BLaER1 (cell line): ENCODE measurements around the gene TFAP2B.

Experiments used
- H3K27ac ChIP-seq: shearing (Covaris generic); formaldehyde crosslinking; 2 replicates; pipeline ENCODE4 v1.8.1; 2022
- H3K27me3 ChIP-seq: shearing (Covaris generic); formaldehyde crosslinking; 2 replicates; pipeline ENCODE4 v1.8.1; 2022
- H3K36me3 ChIP-seq: shearing (Covaris generic); formaldehyde crosslinking; 2 replicates; pipeline ENCODE4 v1.8.1; 2022
- H3K4me1 ChIP-seq: shearing (Covaris generic); formaldehyde crosslinking; 2 replicates; pipeline ENCODE4 v1.8.1; 2022
- H3K4me2 ChIP-seq: shearing (Covaris generic); formaldehyde crosslinking; 2 replicates; pipeline ENCODE4 v1.8.1; 2022
- H3K4me3 ChIP-seq: shearing (Covaris generic); formaldehyde crosslinking; 2 replicates; pipeline ENCODE4 v1.8.1; 2022
- H3K9ac ChIP-seq: shearing (Covaris generic); formaldehyde crosslinking; 2 replicates; pipeline ENCODE4 v1.8.1; 2022
- H3K9me3 ChIP-seq: shearing (Covaris generic); formaldehyde crosslinking; 2 replicates; pipeline ENCODE4 v1.8.1; 2022
- H4K20me1 ChIP-seq: shearing (Covaris generic); formaldehyde crosslinking; 2 replicates; pipeline ENCODE4 v1.8.1; 2022
- Cebpa-rat ChIP-seq: shearing (Covaris generic); IDR thresholded peaks from 2 replicates; pipeline ENCODE4 v1.8.1; 2022

The TFAP2B gene

DNA sequence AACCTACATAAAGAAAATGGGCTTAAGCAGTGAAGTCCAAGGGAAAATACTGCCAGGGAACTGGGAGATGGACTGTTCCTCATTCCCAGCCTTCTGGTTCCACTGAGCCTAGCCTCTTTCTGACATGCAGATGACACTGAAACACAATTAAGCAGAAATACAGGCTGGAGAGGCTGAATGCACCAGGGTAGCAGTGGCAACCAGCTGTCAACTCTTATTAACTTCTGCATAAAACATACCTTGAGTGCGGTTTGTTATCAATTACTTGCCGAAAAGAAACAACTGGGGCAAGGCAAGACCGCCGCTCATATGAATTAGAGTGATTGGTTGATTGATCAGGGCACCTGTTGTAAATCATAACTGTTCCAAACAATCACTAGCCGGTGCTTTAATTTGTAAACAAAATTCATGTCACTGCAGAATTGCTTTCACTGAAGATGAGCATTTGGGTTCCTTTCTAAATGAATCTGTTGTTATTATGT, 16.3 kb downstream of the TFAP2B start:
- H3K9ac ChIP-seq = no peak overlapping the region
- H3K4me3 ChIP-seq = no peak overlapping the region
- no peaks in the 10 kb centered on the region; the same call in 1 of the 2 replicates for H3K27me3 ChIP-seq
- no peaks in the 10 kb centered on the region for H4K20me1 ChIP-seq
- no peak for TF ChIP-seq Cebpa-rat
- peaks cover 10% of the 10 kb centered on the region; the same call in 1 of the 2 replicates for H3K4me1 ChIP-seq
- H3K9me3 ChIP-seq = no peaks in the 10 kb centered on the region
- H3K27ac ChIP-seq = no peak overlapping the region
- H3K36me3 ChIP-seq = no peaks in the 10 kb centered on the region
- H3K4me2 ChIP-seq = no peak overlapping the region

DNA sequence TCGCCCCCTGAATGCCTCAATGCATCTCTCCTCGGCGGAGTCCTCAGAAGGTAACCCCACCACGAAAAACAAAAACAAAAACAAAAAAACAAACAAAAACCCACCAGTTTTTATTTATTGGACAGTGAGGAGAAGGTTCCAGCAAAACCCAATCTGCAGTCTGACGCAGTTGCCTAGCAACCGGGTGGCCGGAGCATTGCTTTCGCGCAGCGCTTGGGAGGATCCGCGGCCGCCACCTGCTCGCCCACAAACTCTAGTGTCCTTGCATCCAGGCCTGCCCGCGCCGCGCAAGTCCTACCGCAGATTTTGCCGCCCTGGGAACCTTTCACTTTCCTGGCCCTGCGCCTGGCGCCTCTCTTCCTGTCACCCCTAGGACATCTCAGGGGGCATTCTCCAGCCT, 17.6 kb downstream of the TFAP2B start:
- H3K4me1 ChIP-seq = peaks cover 10% of the 10 kb centered on the region; the same call in 1 of the 2 replicates
- no peak overlapping the region for H3K4me2 ChIP-seq
- no peaks in the 10 kb centered on the region for H3K9me3 ChIP-seq
- H3K27ac ChIP-seq = no peak overlapping the region
- no peak overlapping the region for H3K9ac ChIP-seq
- no peaks in the 10 kb centered on the region for H3K27me3 ChIP-seq
- TF ChIP-seq Cebpa-rat = no peak
- H3K4me3 ChIP-seq = no peak overlapping the region
- no peaks in the 10 kb centered on the region for H3K36me3 ChIP-seq
- H4K20me1 ChIP-seq = no peaks in the 10 kb centered on the region

DNA sequence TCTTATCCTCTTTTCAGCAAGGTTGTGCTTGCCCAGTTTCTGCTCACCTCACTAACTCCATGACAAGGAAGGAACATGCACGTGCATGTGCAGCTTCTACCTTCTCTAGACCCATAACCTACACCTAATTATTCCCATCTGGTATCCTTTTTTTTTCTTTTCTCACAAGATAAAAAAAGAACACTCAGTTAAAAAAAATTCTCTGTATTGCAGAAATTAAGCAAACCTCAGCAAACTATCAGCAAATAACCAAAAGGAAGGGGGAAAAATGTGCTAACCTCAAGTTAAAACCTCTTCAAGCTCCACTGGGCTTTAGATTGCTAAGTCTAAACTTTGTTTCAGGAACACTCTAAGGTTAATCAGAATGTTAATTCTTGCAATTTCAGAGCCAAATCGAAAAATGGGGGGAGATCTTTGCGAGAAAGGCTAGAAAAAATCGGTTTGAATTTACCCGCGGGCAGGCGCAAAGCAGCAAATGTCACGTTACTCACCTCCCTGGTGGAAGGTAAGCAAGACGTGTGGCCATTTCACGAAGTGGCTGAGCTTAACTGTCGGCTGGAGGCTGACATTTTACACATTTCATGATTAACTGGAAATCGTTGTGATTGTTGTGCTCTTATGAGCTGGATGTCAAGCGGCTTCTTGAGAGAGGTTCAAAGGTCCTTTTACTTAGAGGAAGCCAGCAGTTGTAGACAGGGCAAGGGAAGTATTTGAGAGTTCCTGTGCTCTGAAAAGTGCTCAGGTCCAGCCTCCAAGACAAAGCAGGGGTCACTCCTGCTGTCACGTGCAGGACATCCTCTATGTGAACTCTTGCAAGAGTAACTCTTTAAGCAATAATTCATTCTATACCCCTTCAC, 19.1 kb downstream of the TFAP2B start:
- H3K4me2 ChIP-seq = no peak overlapping the region
- H3K4me1 ChIP-seq = peaks cover 10% of the 10 kb centered on the region; the same call in 1 of the 2 replicates
- H3K36me3 ChIP-seq = no peaks in the 10 kb centered on the region
- H4K20me1 ChIP-seq = no peaks in the 10 kb centered on the region
- H3K27me3 ChIP-seq = peaks cover 5% of the 10 kb centered on the region; the same call in 1 of the 2 replicates
- H3K9me3 ChIP-seq = no peaks in the 10 kb centered on the region; the same call in 1 of the 2 replicates
- H3K9ac ChIP-seq = no peak overlapping the region
- no peak for TF ChIP-seq Cebpa-rat
- no peak overlapping the region for H3K4me3 ChIP-seq
- H3K27ac ChIP-seq = no peak overlapping the region

DNA sequence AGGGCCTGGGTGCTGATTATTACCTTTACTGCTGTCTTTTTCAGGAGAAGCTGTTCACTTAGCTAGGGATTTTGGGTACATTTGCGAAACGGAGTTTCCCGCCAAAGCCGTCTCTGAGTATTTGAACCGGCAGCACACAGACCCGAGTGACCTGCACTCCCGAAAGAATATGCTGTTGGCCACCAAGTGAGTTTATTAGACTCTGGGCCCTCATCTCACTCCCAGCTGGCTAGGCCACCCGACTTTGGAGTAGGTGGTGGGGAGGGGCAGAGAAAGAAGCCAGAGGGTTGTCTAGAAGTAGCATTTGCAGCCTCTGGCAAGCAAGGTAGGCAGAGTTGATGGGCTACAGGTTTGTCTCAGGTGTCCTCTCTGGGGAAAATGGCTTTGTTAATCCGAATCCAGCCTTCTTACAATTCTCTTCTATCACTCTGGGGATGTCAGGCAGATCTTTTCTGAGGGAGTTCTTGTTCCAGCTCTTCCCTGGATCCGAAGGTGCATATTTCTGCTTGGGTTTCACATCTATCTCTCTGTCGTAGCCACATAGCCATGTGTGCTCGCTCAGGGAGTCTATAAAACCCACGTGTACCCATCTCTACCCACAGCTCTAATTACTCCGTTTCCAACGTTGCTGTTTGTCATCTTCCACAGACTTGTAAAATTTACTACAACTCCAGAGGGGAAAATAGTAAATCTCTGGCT, 21.6 kb downstream of the TFAP2B start:
- Histone ChIP-seq H3K4me3 (no peak overlapping the region), H3K4me1 (peaks cover 10% of the 10 kb centered on the region; the same call in 1 of the 2 replicates), H3K36me3 (no peaks in the 10 kb centered on the region), H4K20me1 (no peaks in the 10 kb centered on the region), H3K27me3 (peaks cover 15% of the 10 kb centered on the region; the same call in 1 of the 2 replicates), H3K9me3 (peaks cover under 1% of the 10 kb centered on the region; the same call in 1 of the 2 replicates), H3K27ac (no peak overlapping the region), H3K9ac (no peak overlapping the region), H3K4me2 (no peak overlapping the region)
- TF ChIP-seq Cebpa-rat = no peak

DNA sequence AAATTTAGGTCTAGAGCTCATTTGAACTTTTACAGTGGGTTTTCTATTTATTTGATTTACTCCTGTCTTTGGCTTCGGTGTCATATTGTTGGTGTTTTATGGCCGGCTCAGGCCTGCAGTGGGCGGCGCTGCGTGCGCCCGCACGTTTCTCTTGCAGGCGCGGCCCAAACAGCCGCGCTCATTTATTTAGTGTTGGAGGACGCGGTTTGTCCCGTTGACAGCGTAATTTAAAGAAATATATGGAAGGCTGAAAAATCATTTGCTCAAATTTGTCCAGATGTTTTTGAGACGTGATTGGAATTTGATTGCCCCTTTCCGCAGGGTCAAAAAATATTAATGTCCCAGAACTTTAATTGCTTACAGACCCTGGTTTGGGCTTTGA, 22.1 kb downstream of the TFAP2B start:
- no peak for TF ChIP-seq Cebpa-rat
- Histone ChIP-seq H4K20me1 (no peaks in the 10 kb centered on the region), H3K4me3 (no peak overlapping the region), H3K27me3 (peaks cover 15% of the 10 kb centered on the region; the same call in 1 of the 2 replicates), H3K9me3 (peaks cover 6% of the 10 kb centered on the region), H3K36me3 (no peaks in the 10 kb centered on the region), H3K4me2 (no peak overlapping the region), H3K27ac (no peak overlapping the region), H3K4me1 (peaks cover 10% of the 10 kb centered on the region; the same call in 1 of the 2 replicates), H3K9ac (no peak overlapping the region)

DNA sequence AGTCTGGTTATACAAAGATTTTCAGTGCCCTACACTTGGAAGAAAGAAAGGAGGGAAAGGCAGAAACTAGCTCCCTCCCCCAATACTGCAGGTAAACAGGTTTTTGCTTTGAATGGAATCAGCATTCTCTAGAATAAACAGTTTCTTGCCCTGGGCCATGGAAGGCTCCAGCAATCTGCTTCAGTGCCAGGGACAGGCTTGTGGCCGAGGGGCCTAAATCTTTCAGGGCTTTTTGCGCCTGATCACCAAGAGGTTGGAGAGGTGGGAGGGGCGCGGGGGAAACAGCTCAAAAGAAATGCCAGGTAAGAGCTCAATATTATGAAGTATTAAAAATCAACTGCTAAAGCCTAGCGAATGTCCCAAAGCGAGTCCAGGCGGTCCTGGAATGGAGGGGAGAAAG, 23.8 kb downstream of the TFAP2B start:
- Histone ChIP-seq H3K4me2 (no peak overlapping the region), H3K36me3 (no peaks in the 10 kb centered on the region), H3K4me3 (no peak overlapping the region), H3K9me3 (peaks cover 14% of the 10 kb centered on the region), H4K20me1 (no peaks in the 10 kb centered on the region), H3K9ac (no peak overlapping the region), H3K4me1 (peaks cover 7% of the 10 kb centered on the region; the same call in 1 of the 2 replicates), H3K27me3 (peaks cover 22% of the 10 kb centered on the region; the same call in 1 of the 2 replicates), H3K27ac (no peak overlapping the region)
- no peak for TF ChIP-seq Cebpa-rat

DNA sequence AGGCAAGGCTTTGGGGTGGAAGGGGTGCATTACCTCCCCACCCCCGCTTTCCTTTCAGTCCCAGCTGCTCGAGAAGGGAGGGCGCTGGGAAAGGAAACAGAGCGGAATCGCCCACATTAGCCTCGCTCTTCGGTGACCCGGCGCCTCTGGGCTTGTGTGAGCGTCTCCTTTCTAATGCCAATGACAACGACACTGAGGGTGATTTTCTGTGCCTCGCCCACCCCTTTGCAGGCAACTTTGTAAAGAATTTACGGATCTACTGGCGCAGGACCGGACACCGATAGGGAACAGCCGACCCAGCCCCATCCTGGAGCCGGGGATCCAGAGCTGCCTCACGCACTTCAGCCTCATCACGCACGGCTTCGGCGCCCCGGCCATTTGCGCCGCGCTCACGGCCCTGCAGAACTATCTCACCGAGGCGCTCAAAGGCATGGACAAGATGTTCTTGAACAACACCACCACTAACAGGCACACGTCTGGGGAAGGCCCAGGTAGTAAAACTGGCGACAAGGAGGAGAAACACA, 24.3 kb downstream of the TFAP2B start:
- Histone ChIP-seq H3K9ac (no peak overlapping the region), H3K9me3 (peaks cover 14% of the 10 kb centered on the region), H3K4me1 (peaks cover 2% of the 10 kb centered on the region; the same call in 1 of the 2 replicates), H4K20me1 (no peaks in the 10 kb centered on the region), H3K27ac (no peak overlapping the region), H3K36me3 (no peaks in the 10 kb centered on the region), H3K4me2 (no peak overlapping the region), H3K27me3 (peaks cover 24% of the 10 kb centered on the region; the same call in 1 of the 2 replicates), H3K4me3 (no peak overlapping the region)
- TF ChIP-seq Cebpa-rat = no peak

DNA sequence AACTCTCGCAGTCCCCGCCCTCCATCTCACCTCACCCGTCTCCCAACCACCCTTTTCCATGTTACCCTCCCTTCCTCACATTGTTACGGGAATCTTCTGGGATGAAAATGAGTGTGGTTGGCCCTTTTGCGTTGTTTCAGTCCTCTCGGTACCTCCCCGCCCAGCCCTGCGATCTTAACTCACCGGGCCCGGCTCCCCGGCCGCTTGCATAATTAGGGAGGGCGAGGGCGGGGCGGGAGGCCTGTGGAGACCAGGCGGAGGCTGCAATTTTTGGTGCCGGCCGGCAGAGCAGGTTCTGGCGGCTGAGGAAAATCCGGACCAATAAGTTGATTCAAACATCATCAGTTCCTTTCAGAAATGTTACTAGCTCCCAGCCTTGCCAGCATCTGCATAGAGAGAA, 25.2 kb downstream of the TFAP2B start:
- Histone ChIP-seq H3K9ac (no peak overlapping the region), H3K9me3 (peaks cover 14% of the 10 kb centered on the region), H3K36me3 (no peaks in the 10 kb centered on the region), H3K27ac (no peak overlapping the region), H3K4me1 (no peaks in the 10 kb centered on the region), H3K4me3 (no peak overlapping the region), H3K4me2 (no peak overlapping the region), H3K27me3 (peaks cover 26% of the 10 kb centered on the region; the same call in 1 of the 2 replicates), H4K20me1 (no peaks in the 10 kb centered on the region)
- no peak for TF ChIP-seq Cebpa-rat

DNA sequence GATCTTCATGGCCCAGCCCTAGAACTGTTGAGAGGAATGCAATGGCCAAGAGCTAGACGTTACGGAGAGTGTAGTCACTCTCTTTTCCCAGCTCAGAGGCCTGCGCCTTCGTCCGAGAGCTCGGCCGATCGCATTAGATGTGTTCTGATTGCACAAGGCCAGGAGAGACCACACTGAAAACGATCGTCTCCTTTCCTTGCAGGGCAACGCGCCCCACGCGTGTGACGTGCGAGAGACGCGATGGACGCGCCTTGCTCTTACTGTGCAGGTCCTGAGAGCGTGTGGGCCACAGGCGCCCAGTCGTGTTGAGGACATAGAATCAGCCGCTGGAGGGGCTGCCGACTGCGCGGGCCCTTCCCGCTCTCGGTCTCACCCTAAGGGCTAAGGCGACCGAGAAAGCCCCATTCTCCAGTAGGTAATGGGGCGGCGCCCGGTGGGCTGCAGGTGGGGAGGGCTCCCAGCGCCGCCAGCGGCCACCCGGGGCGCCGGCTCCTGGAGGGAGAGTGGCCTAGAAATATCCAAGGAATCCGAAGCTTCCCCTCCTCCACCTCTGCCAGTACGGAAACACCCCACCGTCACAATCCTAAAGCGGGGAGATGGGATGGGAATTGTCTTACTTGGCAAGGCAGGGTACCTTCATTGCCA, 26.9 kb downstream of the TFAP2B start:
- H3K36me3 ChIP-seq = no peaks in the 10 kb centered on the region
- no peaks in the 10 kb centered on the region for H3K4me1 ChIP-seq
- no peak overlapping the region for H3K4me2 ChIP-seq
- H3K9me3 ChIP-seq = peaks cover 21% of the 10 kb centered on the region
- H3K27ac ChIP-seq = no peak overlapping the region
- no peak overlapping the region for H3K4me3 ChIP-seq
- H4K20me1 ChIP-seq = no peaks in the 10 kb centered on the region
- no peak overlapping the region for H3K9ac ChIP-seq
- H3K27me3 ChIP-seq = peaks cover 28% of the 10 kb centered on the region; the same call in 1 of the 2 replicates
- no peak for TF ChIP-seq Cebpa-rat
